ENCODE measurements around the gene MRPL48.
A peak's percentile ranks its signal among the peaks of the same experiment; 100 is the strongest.
"Not testable (repeated sequence)": the region's sequence is repeated elsewhere in the genome, so short reads cannot be mapped to it uniquely, and the experiment has no call there.

The MRPL48 gene

DNA sequence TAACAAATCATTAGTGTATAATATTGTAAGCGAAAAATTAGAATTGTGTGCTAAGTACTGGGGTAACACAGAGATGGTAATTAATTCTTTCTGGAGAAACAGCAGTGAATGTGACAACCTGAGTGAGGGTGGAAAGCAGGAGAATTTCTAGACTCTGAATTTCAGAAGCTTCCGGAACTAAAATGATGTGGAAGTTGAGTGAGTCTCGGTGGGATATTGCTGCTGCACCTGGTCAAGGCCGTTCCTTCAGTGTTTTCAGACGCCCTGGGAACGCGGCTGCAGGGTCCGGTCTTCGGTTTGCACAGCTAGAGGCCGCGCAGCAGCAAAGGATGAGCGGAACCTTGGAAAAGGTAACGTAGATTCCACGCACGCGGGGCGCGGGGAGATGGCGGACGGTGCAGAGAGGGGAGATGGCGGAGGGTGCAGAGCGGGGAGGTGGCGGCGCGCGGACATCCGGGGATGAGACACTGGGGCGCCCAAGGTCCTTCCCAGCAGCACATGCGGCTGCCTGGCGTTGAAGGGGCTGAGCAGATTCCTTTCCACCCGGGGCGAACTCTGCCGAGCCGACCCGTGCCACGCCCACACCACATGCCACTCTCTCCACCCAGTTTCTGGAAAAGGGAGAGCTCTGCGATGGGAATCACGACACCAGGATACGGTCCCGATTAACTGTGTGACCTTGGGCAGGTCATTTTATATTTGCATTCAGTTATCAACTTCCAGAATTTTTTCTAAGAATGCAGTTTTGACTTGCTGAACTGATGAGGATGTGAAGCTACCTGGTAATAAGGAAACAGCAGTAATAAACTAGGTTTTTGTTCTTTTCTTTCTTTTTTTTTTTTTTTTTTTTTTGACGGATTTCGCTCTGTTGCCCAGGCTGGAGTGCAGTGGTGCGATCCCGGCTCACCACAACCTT is at the start of gene MRPL48:
Gene MRPL48 (plus strand): TSS at position 232 of the 916 bp plus-strand sequence. CDS start 98 bp downstream, at position 330.
- DNase-seq (ENCODE audit: low read depth), result peak; percentile 84

DNA sequence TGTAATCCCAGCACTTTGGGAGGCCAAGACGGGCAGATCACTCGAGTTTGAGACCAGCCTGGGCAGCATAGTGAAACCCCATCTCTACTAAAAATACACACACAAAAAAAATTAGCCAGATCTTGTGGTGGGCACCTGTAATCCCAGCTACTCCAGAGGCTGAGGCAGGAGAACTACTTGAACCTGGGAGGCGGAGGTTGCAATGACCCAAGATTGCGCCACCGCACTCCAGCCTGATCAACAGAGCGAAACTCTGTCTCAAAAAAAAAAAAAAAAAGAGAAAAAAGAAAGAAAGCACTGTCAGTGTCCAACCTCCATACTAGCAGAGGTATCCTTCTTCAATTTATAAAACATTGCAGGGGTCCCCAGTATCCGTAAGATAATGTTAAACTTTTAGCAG is 44.6 kb upstream of the MRPL48 start:
- no peak for DNase-seq (ENCODE audit: low read depth)

DNA sequence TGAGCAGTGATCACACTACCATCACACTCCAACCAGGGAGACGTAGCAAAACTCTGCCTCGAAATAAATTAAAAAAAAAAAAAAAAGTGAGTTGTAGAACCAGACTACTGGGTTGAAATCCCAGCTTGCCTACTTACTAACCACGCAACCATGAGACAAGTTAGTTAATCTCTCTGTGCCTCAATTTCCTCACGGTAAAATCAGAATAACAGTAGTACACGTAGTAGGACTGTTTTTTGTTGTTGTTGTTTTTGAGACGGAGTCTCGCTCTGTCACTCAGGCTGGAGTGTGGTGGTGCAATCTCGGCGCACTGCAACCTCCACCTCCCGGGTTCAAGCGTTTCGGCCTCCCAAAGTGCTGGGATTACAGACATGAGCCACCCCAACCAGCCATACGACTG is 41.0 kb upstream of the MRPL48 start:
- DNase-seq (ENCODE audit: low read depth), result no peak

DNA sequence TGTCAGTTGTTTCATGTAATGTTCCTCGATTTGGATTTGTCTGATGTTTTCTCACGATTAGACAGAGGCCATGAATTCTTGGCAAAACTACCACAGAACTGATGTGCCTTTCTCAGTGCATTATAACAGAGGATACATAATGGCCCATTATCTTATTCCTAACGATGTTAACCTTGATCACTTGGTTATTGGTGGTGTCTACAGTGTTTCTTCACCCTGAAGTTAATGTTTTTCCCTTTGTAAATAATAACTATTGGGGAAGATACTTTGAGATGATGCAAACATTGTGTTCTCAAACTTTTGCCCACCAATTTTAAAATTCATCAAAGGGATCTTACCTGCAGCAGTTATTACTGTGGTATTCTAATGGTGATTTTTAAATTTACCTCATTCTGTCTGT is 39.9 kb upstream of the MRPL48 start:
- DNase-seq (ENCODE audit: low read depth), result no peak

GRCh38 chr11:73748300-73748699 is 39.4 kb upstream of the MRPL48 start:
- no peak for DNase-seq (ENCODE audit: low read depth)

- no peak for DNase-seq (ENCODE audit: low read depth)
Observed at GRCh38 chr11:73749118-73749517, 38.6 kb upstream of the MRPL48 start.

DNA sequence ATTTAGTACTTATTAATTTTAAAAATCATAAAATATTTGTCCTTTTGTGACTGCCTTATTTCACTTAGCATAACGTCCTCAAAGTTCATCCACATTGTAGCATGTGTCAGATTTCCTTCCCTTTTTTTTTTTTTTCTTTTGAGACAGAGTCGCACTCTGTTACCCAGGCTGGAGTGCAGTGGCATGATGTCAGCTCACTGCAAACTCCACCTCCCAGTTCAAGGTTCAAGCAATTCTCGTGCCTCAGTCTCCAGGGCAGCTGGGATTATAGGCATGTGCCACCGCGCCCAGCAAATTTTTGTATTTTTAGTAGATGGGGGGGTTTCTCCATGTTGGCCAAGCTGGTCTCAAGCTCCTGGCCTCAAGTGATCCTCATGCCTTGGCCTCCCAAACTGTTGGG is 37.4 kb upstream of the MRPL48 start:
- DNase-seq (ENCODE audit: low read depth), result no peak

DNA sequence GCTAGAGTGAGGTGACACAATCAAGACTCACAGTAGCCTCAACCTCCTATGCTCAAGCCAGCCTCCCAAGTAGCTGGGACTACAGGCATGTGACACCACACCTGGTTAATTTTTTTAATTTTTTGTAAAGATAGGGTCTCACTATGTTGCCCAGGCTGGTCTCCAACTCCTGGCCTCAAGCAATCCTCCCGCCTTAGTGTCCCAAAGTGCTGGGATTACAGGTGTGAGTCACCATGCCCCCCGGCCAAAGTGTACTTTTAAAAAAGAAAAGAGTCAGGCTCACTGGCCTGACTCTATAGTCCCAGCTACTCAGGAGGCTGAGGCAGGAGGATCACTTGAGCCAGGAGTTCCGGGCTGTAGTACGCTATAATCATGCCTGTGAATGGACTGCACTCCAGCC is 36.8 kb upstream of the MRPL48 start:
- DNase-seq (ENCODE audit: low read depth), result not testable (repeated sequence)

GRCh38 chr11:73752216-73752867 is 35.3 kb upstream of the MRPL48 start:
- no peak for DNase-seq (ENCODE audit: low read depth)

DNA sequence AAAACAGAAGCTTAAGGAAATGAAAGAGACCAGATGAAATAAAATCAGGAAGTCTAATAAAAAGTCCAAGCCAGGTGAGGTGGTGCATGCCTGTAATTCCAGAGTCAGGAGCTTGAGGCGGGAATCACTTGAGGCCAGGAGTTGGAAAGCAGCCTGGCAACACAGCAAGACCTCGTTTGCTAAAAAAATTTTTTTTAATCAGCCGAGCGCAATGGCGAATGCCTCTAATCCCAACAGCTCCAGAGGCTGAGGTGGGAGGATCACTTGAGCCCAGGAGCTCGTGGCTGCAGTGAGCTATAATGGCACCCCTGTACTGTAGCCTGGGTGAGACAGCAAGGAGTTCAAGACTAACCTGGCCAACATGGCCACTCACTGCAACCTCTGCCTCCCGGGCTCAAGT is 34.8 kb upstream of the MRPL48 start:
- no peak for DNase-seq (ENCODE audit: low read depth)

DNA sequence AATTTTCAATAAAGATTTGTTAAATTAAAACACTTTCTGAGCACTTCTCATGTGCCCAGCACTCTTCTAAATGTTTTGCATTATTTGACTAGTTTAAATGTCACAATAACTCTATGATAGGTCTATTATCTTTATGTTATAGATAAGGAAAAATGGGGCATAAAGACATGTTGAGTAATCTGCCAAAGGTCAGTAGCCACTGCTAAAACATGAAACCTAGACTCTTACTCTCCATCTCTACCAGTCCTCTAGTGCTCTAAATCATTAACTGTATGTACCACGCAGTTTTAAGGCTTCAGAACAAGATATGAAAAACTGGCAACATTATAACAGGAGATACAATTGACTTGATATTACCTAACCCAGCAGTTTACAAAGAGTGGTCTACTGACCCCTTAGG is 33.7 kb upstream of the MRPL48 start:
- DNase-seq (ENCODE audit: low read depth), result no peak

DNA sequence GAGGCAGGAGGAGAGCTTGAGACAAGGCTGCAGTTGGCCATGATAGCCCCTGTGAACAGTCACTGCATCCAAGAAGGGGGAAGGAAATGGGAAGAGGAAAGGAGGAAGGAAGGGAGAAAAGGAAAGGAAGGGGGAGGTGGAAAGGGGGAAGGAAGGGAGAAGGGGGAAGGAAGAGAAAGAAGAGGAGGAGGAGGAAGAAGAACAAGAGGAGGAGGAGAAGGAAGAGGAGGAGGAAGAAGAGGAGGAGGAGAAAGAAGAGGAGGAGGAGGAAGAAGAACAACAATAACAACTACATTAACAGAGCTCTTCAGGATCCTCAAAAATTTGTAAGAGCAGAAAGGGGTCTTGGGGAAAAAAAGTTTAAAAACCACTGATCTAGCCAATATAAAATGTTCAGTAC is 32.0 kb upstream of the MRPL48 start:
- DNase-seq (ENCODE audit: low read depth), result no peak

DNA sequence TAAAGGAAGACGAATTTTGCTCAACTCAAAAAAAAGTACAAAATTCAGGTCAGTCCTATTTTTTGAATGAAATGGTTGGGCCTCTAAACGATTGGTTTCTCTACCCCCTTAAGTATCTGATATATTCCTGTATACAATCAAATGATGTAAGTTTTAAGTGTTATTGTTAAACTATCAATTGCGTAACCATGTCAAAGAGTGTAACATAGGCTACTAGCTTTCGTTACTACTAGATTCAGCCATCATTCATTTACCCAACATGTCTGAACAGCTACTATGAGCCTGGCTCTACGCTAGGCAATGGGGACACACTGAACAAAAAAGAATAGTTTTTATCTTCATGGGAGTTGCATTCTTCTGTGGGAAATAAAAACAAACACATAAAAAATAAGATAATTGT is 30.1 kb upstream of the MRPL48 start:
- DNase-seq (ENCODE audit: low read depth), result no peak

- no peak for DNase-seq (ENCODE audit: low read depth)
Observed at GRCh38 chr11:73758451-73758850, 29.2 kb upstream of the MRPL48 start.

GRCh38 chr11:73759610-73760134 is 28.0 kb upstream of the MRPL48 start:
- DNase-seq (ENCODE audit: low read depth), result peak; percentile 10

DNA sequence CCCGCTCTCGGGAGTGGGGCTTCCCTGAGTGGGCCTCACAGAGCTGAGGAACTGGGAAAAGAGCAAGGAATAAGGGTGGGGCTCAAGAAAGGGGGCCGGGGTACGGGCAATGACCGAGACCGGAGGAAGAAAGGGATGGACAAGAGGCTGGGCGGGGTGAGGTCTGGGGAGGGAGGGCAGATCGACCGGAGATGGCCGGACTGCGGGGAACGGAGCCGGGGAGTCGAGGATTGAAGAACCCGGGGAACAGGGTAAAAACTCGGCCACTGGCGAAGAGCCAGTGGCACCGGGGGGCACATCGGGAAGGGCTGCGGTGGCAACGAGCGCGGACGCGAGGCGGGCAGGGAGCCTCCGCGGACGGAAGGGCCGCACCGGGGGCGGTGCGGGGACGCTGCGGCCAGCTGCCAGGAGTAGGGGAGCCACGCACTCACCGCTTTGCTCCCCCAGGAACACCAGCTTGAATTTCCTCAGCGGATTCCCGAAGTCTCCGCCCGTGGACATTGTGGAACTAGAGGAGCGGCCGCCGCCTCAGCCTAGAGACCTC is 27.5 kb upstream of the MRPL48 start:
- peak; percentile 6 for DNase-seq (ENCODE audit: low read depth)

DNA sequence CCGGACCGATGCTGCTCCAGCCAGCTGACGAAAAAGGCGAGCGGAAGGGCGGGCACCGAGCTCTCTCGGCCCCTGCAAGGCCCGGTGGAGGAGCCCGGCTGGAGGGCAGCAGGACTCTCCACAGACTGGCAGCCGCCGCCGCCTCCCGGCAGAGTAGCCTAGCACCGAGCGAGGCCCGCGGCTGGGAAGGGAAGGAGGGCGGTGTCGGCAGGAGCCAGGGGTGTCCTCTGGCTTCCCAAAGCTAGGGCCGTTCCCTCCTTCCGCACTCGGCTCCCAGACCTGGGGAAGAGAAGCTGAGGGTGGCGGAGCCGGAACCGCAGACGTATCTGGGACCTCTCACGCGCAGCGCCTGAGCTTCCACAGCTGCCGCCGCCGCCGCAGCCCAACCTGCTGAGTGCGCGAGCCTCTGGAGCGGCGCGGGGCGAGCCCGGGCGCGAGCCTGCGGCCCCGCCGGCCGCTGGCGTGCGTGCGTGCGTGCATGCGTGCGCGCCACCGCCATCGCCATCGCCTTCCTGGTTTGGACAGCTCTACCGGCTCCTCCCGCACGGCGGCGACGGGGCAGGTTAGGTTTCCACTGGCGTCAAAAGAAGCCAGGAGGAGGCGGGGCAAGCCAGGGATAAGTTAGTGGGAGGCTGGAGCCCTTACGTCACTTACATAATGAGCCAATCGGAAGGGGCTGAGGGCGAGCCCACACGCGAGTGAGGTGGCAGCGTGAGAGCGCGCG is 26.8 kb upstream of the MRPL48 start, which contains the start of gene RAB6A:
Gene RAB6A (minus strand): TSS at position 396 of the 724 bp plus-strand sequence. CDS start 439 bp downstream, outside the sequence.
- peak; percentile 97 for DNase-seq (ENCODE audit: low read depth)

- DNase-seq (ENCODE audit: low read depth), result peak; percentile 11
Observed at GRCh38 chr11:73761403-73761945, 26.2 kb upstream of the MRPL48 start.

DNA sequence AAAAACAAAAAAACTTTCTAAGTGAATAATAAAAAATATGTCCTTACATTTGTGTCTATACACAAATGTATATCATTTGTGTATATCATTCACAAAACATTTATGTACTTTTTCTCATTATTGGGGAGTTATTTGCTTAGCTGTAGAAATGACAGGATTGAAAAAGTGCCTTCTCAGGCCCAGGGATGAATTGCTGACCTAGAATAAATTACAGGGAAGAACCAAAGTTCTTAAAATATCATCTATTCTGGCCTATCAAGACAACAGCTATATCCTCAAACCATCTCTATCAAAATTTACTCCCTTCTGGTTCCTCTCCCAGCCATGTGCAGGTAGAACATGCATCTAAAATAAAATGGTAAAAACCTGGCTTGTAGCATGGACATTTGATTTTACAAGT is 24.9 kb upstream of the MRPL48 start:
- no peak for DNase-seq (ENCODE audit: low read depth)

DNA sequence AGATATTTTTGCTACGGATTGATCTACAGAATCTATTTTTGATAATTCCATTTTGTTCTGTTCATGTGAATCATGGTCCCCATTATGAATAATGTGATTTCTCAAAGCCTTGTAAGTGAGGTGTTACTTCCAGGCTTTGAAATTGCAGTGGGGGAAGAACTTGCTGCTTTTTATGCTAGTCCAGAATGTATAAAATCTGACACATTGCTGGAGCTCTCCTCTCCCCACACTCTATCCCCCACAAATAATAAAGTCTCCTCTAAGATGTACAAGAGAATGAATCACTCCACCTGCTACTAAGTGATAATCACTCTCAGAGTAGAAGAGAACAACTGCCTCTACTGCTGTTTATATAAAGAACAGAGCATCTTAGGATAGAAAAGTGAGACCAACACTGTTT is 20.9 kb upstream of the MRPL48 start:
- no peak for DNase-seq (ENCODE audit: low read depth)

DNA sequence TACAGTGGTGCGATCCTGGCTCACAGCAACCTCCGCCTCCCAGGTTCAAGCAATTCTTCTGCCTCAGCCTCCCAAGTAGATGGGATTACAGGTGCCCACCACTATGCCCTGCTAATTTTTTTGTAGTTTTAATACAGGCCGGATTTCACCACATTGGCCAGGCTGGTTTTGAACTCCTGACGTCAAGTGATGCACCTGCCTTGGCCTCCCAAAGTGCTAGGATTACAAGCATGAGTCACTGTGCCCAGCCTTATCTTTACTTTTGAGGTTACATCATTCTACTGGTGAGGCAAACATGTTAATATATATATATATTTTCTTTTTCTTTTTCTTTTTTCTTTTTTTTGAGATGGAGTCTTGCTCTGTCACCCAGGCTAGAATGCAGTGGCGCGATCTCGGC is 16.9 kb upstream of the MRPL48 start:
- DNase-seq (ENCODE audit: low read depth), result not testable (repeated sequence)

Data from HS-5 (cell line).